Measurements from ENCODE around the gene MYL6. TPM values are rescaled to one million over a fixed set of nuclear protein-coding genes. Genes with fewer than 3 reads are reported as not detected.

MYL6 gene
- total RNA-seq, 1 experiment from 2014 or later = 554 TPM

DNA sequence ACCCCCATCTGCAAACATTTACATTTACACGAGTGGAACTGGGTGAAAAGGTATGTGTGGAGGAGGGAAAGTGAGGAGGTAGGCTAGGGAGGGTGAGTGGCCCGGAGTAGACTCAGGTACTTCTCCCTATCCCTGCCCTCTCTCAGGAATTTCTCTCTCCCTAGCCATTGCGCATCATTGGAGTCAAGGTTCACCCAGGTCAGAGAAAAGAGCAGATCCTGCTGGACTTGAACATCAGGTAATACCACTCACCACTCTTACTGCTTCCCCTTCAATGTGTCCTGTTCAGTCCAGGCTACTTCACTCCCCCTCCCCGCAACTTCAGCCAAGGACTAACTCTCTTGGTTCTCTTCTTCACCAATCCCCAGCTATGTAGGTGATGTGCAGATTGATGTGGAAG is 27.3 kb upstream of the MYL6 start (continued):
- TF ChIP-seq, protein P1, sequence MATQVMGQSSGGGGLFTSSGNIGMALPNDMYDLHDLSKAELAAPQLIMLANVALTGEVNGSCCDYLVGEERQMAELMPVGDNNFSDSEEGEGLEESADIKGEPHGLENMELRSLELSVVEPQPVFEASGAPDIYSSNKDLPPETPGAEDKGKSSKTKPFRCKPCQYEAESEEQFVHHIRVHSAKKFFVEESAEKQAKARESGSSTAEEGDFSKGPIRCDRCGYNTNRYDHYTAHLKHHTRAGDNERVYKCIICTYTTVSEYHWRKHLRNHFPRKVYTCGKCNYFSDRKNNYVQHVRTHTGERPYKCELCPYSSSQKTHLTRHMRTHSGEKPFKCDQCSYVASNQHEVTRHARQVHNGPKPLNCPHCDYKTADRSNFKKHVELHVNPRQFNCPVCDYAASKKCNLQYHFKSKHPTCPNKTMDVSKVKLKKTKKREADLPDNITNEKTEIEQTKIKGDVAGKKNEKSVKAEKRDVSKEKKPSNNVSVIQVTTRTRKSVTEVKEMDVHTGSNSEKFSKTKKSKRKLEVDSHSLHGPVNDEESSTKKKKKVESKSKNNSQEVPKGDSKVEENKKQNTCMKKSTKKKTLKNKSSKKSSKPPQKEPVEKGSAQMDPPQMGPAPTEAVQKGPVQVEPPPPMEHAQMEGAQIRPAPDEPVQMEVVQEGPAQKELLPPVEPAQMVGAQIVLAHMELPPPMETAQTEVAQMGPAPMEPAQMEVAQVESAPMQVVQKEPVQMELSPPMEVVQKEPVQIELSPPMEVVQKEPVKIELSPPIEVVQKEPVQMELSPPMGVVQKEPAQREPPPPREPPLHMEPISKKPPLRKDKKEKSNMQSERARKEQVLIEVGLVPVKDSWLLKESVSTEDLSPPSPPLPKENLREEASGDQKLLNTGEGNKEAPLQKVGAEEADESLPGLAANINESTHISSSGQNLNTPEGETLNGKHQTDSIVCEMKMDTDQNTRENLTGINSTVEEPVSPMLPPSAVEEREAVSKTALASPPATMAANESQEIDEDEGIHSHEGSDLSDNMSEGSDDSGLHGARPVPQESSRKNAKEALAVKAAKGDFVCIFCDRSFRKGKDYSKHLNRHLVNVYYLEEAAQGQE (IDR thresholded peaks at IDR 0.05; ENCODE audit: low read depth) = no peak
- no peak for TF ChIP-seq YY1 (IDR thresholded peaks at IDR 0.05; ENCODE audit: extremely low read depth, insufficient replicate concordance, low read depth, low read length)
- TF ChIP-seq, protein P2, sequence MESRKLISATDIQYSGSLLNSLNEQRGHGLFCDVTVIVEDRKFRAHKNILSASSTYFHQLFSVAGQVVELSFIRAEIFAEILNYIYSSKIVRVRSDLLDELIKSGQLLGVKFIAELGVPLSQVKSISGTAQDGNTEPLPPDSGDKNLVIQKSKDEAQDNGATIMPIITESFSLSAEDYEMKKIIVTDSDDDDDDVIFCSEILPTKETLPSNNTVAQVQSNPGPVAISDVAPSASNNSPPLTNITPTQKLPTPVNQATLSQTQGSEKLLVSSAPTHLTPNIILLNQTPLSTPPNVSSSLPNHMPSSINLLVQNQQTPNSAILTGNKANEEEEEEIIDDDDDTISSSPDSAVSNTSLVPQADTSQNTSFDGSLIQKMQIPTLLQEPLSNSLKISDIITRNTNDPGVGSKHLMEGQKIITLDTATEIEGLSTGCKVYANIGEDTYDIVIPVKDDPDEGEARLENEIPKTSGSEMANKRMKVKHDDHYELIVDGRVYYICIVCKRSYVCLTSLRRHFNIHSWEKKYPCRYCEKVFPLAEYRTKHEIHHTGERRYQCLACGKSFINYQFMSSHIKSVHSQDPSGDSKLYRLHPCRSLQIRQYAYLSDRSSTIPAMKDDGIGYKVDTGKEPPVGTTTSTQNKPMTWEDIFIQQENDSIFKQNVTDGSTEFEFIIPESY (IDR thresholded peaks at IDR 0.05; ENCODE audit: extremely low read depth, insufficient replicate concordance, low read length) = no peak
- no peak for TF ChIP-seq SP1 (IDR thresholded peaks at IDR 0.05; ENCODE audit: low read depth)
- TF ChIP-seq SRF (IDR thresholded peaks at IDR 0.05; ENCODE audit: low read depth) = no peak
- TF ChIP-seq RAD21 (IDR thresholded peaks at IDR 0.05; ENCODE audit: low read depth) = no peak
- TF ChIP-seq CEBPB (IDR thresholded peaks at IDR 0.05; ENCODE audit: low read depth) = no peak
- no peak for TF ChIP-seq POLR2AphosphoS5 (IDR thresholded peaks at IDR 0.05; ENCODE audit: low read depth, low read length)

DNA sequence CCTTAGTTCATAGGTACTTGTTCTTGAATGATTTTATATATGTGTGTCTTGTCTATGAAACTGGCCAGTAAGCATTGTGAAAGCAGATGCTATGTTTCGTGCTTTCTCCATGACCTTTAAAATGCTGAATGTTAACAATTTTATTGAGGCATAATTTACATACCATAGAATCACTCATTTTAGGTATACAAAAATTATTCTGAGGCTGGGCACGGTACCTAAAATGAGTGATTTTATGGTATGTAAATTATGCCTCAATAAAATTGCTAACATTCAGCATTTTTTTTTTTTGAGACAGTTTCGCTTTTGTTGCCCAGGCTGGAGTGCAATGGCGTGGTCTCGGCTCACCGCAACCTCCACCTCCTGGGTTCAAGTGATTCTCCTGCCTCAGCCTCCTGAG is 23.3 kb upstream of the MYL6 start:
- no peaks in the 10 kb centered on the region for H3K9me2 ChIP-seq (ENCODE audit: insufficient read depth)
- no peak overlapping the region for H3K27ac ChIP-seq (ENCODE audit: low read depth, low read length)
- RAD21 ChIA-PET (ENCODE audit: low non-redundant PET in 1 of 2, low total read pairs in 2 of 2, uncharacterized antibody in 2 of 2, unreplicated experiment in 2 of 2) = no interaction called here
- H3K4me1 ChIP-seq (ENCODE audit: control insufficient read depth in 1 of 2, insufficient read depth in 2 of 2, low read length in 2 of 2) = no peaks in the 10 kb centered on the region; a peak in 1 of 4 replicates
- ATAC-seq = no peak
- H3K4me3 ChIP-seq (replicated peaks in 1 of 2; ENCODE audit: low read depth in 1 of 2, low read length in 2 of 2) = no peak overlapping the region
- intact Hi-C loops (cut with micrococcal nuclease) = no loop called here
- H3K27me3 ChIP-seq (ENCODE audit: insufficient read depth, low read length) = no peaks in the 10 kb centered on the region
- H3K9me3 ChIP-seq (ENCODE audit: control insufficient read depth in 1 of 2, insufficient read depth in 1 of 2, low read depth in 1 of 2, low read length in 2 of 2) = no peaks in the 10 kb centered on the region
- CTCF ChIA-PET = no interaction called here
- POLR2A ChIA-PET = no interaction called here
- no peak overlapping the region for H2AFZ ChIP-seq (ENCODE audit: low read depth, low read length, poor library complexity, severe bottlenecking)
- peaks cover 13% of the 10 kb centered on the region; the same call in 1 of the 2 replicates for H3K79me2 ChIP-seq (ENCODE audit: insufficient read depth, low read length)
- H3K36me3 ChIP-seq (ENCODE audit: control insufficient read depth in 1 of 2, insufficient read depth in 2 of 2, low read length in 2 of 2) = peaks cover 44 to 71% of the 10 kb centered on the region in 2 experiments
- no peak for DNase-seq (ENCODE audit: low read depth, low spot score)
- H4K20me1 ChIP-seq (ENCODE audit: insufficient read depth) = no peaks in the 10 kb centered on the region
- H3K4me2 ChIP-seq (ENCODE audit: low read length) = no peak overlapping the region
- BruUV-seq (replicated peaks) = no TSS peak
- H3K9ac ChIP-seq (ENCODE audit: low read length) = no peak overlapping the region
- TF ChIP-seq, protein P3, sequence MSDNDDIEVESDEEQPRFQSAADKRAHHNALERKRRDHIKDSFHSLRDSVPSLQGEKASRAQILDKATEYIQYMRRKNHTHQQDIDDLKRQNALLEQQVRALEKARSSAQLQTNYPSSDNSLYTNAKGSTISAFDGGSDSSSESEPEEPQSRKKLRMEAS (IDR thresholded peaks at IDR 0.05) = no peak
- TF ChIP-seq, protein P4, sequence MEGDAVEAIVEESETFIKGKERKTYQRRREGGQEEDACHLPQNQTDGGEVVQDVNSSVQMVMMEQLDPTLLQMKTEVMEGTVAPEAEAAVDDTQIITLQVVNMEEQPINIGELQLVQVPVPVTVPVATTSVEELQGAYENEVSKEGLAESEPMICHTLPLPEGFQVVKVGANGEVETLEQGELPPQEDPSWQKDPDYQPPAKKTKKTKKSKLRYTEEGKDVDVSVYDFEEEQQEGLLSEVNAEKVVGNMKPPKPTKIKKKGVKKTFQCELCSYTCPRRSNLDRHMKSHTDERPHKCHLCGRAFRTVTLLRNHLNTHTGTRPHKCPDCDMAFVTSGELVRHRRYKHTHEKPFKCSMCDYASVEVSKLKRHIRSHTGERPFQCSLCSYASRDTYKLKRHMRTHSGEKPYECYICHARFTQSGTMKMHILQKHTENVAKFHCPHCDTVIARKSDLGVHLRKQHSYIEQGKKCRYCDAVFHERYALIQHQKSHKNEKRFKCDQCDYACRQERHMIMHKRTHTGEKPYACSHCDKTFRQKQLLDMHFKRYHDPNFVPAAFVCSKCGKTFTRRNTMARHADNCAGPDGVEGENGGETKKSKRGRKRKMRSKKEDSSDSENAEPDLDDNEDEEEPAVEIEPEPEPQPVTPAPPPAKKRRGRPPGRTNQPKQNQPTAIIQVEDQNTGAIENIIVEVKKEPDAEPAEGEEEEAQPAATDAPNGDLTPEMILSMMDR (IDR thresholded peaks at IDR 0.05 in 2 of 3, conservative IDR thresholded peaks at IDR 0.05 in 1 of 3; ENCODE audit: borderline replicate concordance in 1 of 3, insufficient read depth in 1 of 3, low read depth in 2 of 3, low read length in 2 of 3) = no peak
- TF ChIP-seq CBX3 (IDR thresholded peaks at IDR 0.05; ENCODE audit: low read depth) (no peak), CEBPB (IDR thresholded peaks at IDR 0.05; ENCODE audit: low read depth) (no peak), RAD21 (IDR thresholded peaks at IDR 0.05; ENCODE audit: low read depth) (no peak)
- TF ChIP-seq, protein P1 (IDR thresholded peaks at IDR 0.05; ENCODE audit: low read depth) = no peak

All from HCT116 (cell line).